ENCODE results near the gene ACSF2.

The ACSF2 gene

GRCh38 chr17:50514936-50515702 is 89.1 kb downstream of the ACSF2 start:
- Histone ChIP-seq H3K27ac (no peak overlapping the region), H3K36me3 (ENCODE audit: insufficient read depth, low read length) (no peaks in the 10 kb centered on the region), H3K9ac (ENCODE audit: insufficient read length) (no peak overlapping the region), H3K4me3 (no peak overlapping the region), H3K9me3 (ENCODE audit: low read depth, low read length) (no peaks in the 10 kb centered on the region)
- TF ChIP-seq POLR2AphosphoS5 (IDR thresholded peaks at IDR 0.05; ENCODE audit: borderline replicate concordance, low read depth, low read length) = no peak
- DNase-seq (ENCODE audit: low read depth, low spot score) = no peak

GRCh38 chr17:50517011-50517410 is 91.0 kb downstream of the ACSF2 start:
- H3K36me3 ChIP-seq (ENCODE audit: insufficient read depth, low read length) = no peaks in the 10 kb centered on the region
- no peak overlapping the region for H3K27ac ChIP-seq
- no peak overlapping the region for H3K4me3 ChIP-seq
- no peak for TF ChIP-seq FOXP2 (optimal IDR thresholded peaks at IDR 0.05; ENCODE audit: control extremely low read depth, extremely low read length, insufficient read depth)
- TF ChIP-seq EZH2 (IDR thresholded peaks at IDR 0.05) = no peak
- no peak for TF ChIP-seq POLR2AphosphoS5 (IDR thresholded peaks at IDR 0.05; ENCODE audit: borderline replicate concordance, low read depth, low read length)
- DNase-seq (ENCODE audit: low read depth, low spot score) = no peak
- no peak overlapping the region for H3K9ac ChIP-seq (ENCODE audit: insufficient read length)
- no peaks in the 10 kb centered on the region for H3K9me3 ChIP-seq (ENCODE audit: low read depth, low read length)

- no peak overlapping the region for H3K9ac ChIP-seq (ENCODE audit: insufficient read length)
- H3K9me3 ChIP-seq (ENCODE audit: low read depth, low read length) = no peaks in the 10 kb centered on the region
- no peaks in the 10 kb centered on the region for H3K36me3 ChIP-seq (ENCODE audit: insufficient read depth, low read length)
- DNase-seq (ENCODE audit: low read depth, low spot score) = no peak
- no peak for TF ChIP-seq FOXP2 (optimal IDR thresholded peaks at IDR 0.05; ENCODE audit: control extremely low read depth, extremely low read length, insufficient read depth)
- no peak for TF ChIP-seq POLR2AphosphoS5 (IDR thresholded peaks at IDR 0.05; ENCODE audit: borderline replicate concordance, low read depth, low read length)
- no peak for TF ChIP-seq EZH2 (IDR thresholded peaks at IDR 0.05)
- no peak overlapping the region for H3K4me3 ChIP-seq
- H3K27ac ChIP-seq = no peak overlapping the region
Measured at GRCh38 chr17:50517504-50518383, 91.7 kb downstream of the ACSF2 start.

- no peak for DNase-seq (ENCODE audit: low read depth, low spot score)
- no peak overlapping the region for H3K4me3 ChIP-seq
- no peaks in the 10 kb centered on the region for H3K36me3 ChIP-seq (ENCODE audit: insufficient read depth, low read length)
- TF ChIP-seq POLR2AphosphoS5 (IDR thresholded peaks at IDR 0.05; ENCODE audit: borderline replicate concordance, low read depth, low read length) = no peak
- no peak for TF ChIP-seq FOXP2 (optimal IDR thresholded peaks at IDR 0.05; ENCODE audit: control extremely low read depth, extremely low read length, insufficient read depth)
- TF ChIP-seq EZH2 (IDR thresholded peaks at IDR 0.05) = no peak
- no peak overlapping the region for H3K27ac ChIP-seq
- H3K9me3 ChIP-seq (ENCODE audit: low read depth, low read length) = no peaks in the 10 kb centered on the region
- H3K9ac ChIP-seq (ENCODE audit: insufficient read length) = no peak overlapping the region
Measured at GRCh38 chr17:50518384-50519023, 92.5 kb downstream of the ACSF2 start.

- H3K27ac ChIP-seq = no peak overlapping the region
- H3K36me3 ChIP-seq (ENCODE audit: insufficient read depth, low read length) = no peaks in the 10 kb centered on the region
- DNase-seq (ENCODE audit: low read depth, low spot score) = no peak
- no peak overlapping the region for H3K4me3 ChIP-seq
- TF ChIP-seq POLR2AphosphoS5 (IDR thresholded peaks at IDR 0.05; ENCODE audit: borderline replicate concordance, low read depth, low read length) = no peak
- no peak for TF ChIP-seq FOXP2 (optimal IDR thresholded peaks at IDR 0.05; ENCODE audit: control extremely low read depth, extremely low read length, insufficient read depth)
- no peak for TF ChIP-seq EZH2 (IDR thresholded peaks at IDR 0.05)
- no peaks in the 10 kb centered on the region for H3K9me3 ChIP-seq (ENCODE audit: low read depth, low read length)
- no peak overlapping the region for H3K9ac ChIP-seq (ENCODE audit: insufficient read length)
Measured at GRCh38 chr17:50519141-50519834, 93.3 kb downstream of the ACSF2 start.

- no peak overlapping the region for H3K4me3 ChIP-seq
- TF ChIP-seq EZH2 (IDR thresholded peaks at IDR 0.05) = no peak
- TF ChIP-seq POLR2AphosphoS5 (IDR thresholded peaks at IDR 0.05; ENCODE audit: borderline replicate concordance, low read depth, low read length) = no peak
- TF ChIP-seq FOXP2 (optimal IDR thresholded peaks at IDR 0.05; ENCODE audit: control extremely low read depth, extremely low read length, insufficient read depth) = no peak
- H3K27ac ChIP-seq = no peak overlapping the region
- H3K9me3 ChIP-seq (ENCODE audit: low read depth, low read length) = no peaks in the 10 kb centered on the region
- H3K9ac ChIP-seq (ENCODE audit: insufficient read length) = no peak overlapping the region
- H3K36me3 ChIP-seq (ENCODE audit: insufficient read depth, low read length) = no peaks in the 10 kb centered on the region
- DNase-seq (ENCODE audit: low read depth, low spot score) = no peak
Measured at GRCh38 chr17:50520483-50520882, 94.5 kb downstream of the ACSF2 start.

GRCh38 chr17:50521514-50521913 is 95.5 kb downstream of the ACSF2 start:
- no peak overlapping the region for H3K9ac ChIP-seq (ENCODE audit: insufficient read length)
- no peak overlapping the region for H3K4me3 ChIP-seq
- no peaks in the 10 kb centered on the region for H3K9me3 ChIP-seq (ENCODE audit: low read depth, low read length)
- DNase-seq (ENCODE audit: low read depth, low spot score) = no peak
- no peaks in the 10 kb centered on the region for H3K36me3 ChIP-seq (ENCODE audit: insufficient read depth, low read length)
- TF ChIP-seq FOXP2 (optimal IDR thresholded peaks at IDR 0.05; ENCODE audit: control extremely low read depth, extremely low read length, insufficient read depth) (no peak), EZH2 (IDR thresholded peaks at IDR 0.05) (no peak), POLR2AphosphoS5 (IDR thresholded peaks at IDR 0.05; ENCODE audit: borderline replicate concordance, low read depth, low read length) (no peak)
- no peak overlapping the region for H3K27ac ChIP-seq

- H3K4me3 ChIP-seq = no peak overlapping the region
- H3K9ac ChIP-seq (ENCODE audit: insufficient read length) = no peak overlapping the region
- H3K36me3 ChIP-seq (ENCODE audit: insufficient read depth, low read length) = no peaks in the 10 kb centered on the region
- TF ChIP-seq FOXP2 (optimal IDR thresholded peaks at IDR 0.05; ENCODE audit: control extremely low read depth, extremely low read length, insufficient read depth) (no peak), POLR2AphosphoS5 (IDR thresholded peaks at IDR 0.05; ENCODE audit: borderline replicate concordance, low read depth, low read length) (no peak), EZH2 (IDR thresholded peaks at IDR 0.05) (no peak)
- no peak overlapping the region for H3K27ac ChIP-seq
- H3K9me3 ChIP-seq (ENCODE audit: low read depth, low read length) = no peaks in the 10 kb centered on the region
- no peak for DNase-seq (ENCODE audit: low read depth, low spot score)
Measured at GRCh38 chr17:50522766-50523165, 96.7 kb downstream of the ACSF2 start.

All from SK-N-MC (cell line).